Neural progenitor cell (in vitro differentiated cells): ENCODE data around the gene BCR. TPM values are rescaled to one million over a fixed set of nuclear protein-coding genes. Genes with fewer than 3 reads are reported as not detected.
A peak's percentile ranks its signal among the peaks of the same experiment; 100 is the strongest.

Experiments used
- DNase-seq: peaks from one replicate; pipeline ENCODE4 v3.0.0-alpha.2; 2016; ENCODE audit warnings: low spot score
- H2AFZ ChIP-seq: fragments of 200-600 bp; sonication (generic); replicated peaks from 2 replicates; pipeline ENCODE4 v1.6.1; 2016; ENCODE audit warnings: antibody characterized with exemption
- H3F3A ChIP-seq: fragments of 200-600 bp; sonication (generic); 2 replicates; pipeline ENCODE4 v1.6.1; 2016; ENCODE audit warnings: antibody characterized with exemption, low read depth
- H3K27ac ChIP-seq: fragments of 200-600 bp; sonication (generic); 2 replicates; pipeline ENCODE4 v1.5.1; 2016; ENCODE audit warnings: mild to moderate bottlenecking
- H3K27me3 ChIP-seq: fragments of 200-600 bp; sonication (generic); 2 replicates; pipeline ENCODE4 v1.6.1; 2016; ENCODE audit warnings: mild to moderate bottlenecking, moderate library complexity
- H3K36me3 ChIP-seq: fragments of 200-600 bp; sonication (generic); 2 replicates; pipeline ENCODE4 v1.5.1; 2016
- H3K4me1 ChIP-seq: fragments of 200-600 bp; sonication (generic); 2 replicates; pipeline ENCODE4 v1.6.1; 2016; ENCODE audit warnings: mixed run types
- H3K4me2 ChIP-seq: fragments of 200-600 bp; sonication (generic); 2 replicates; pipeline ENCODE4 v1.6.1; 2016
- H3K4me3 ChIP-seq: fragments of 200-600 bp; sonication (generic); 2 replicates; pipeline ENCODE4 v1.5.1; 2016
- H3K79me2 ChIP-seq: fragments of 200-600 bp; sonication (generic); 2 replicates; pipeline ENCODE4 v1.6.1; 2016; ENCODE audit warnings: low read depth
- H3K9ac ChIP-seq: fragments of 200-600 bp; sonication (generic); 2 replicates; pipeline ENCODE4 v1.6.1; 2016
- H3K9me3 ChIP-seq: fragments of 200-600 bp; sonication (generic); 2 replicates; pipeline ENCODE4 v1.5.1; 2016; ENCODE audit warnings: low read depth
- H4K20me1 ChIP-seq: fragments of 200-600 bp; sonication (generic); 2 replicates; pipeline ENCODE4 v1.6.1; 2016; ENCODE audit warnings: low read depth
- H3K27ac Mint-ChIP-seq: 3 replicates; pipeline ENCODE4 v1.8.0; 2021; ENCODE audit warnings: mixed read lengths
- H3K27me3 Mint-ChIP-seq: 2 replicates; pipeline ENCODE4 v1.8.0; 2022; ENCODE audit warnings: low read depth, mild to moderate bottlenecking, inconsistent platforms, moderate library complexity, mixed read lengths; ENCODE audit not compliant: insufficient read depth
- H3K36me3 Mint-ChIP-seq: 3 replicates; pipeline ENCODE4 v1.8.0; 2021; ENCODE audit warnings: mixed read lengths
- H3K4me1 Mint-ChIP-seq: 3 replicates; pipeline ENCODE4 v1.8.0; 2021; ENCODE audit warnings: mixed read lengths
- H3K4me3 Mint-ChIP-seq: 3 replicates; pipeline ENCODE4 v1.8.0; 2021; ENCODE audit warnings: mild to moderate bottlenecking, moderate library complexity, mixed read lengths
- H3K9me3 Mint-ChIP-seq: 3 replicates; pipeline ENCODE4 v1.8.0; 2020; ENCODE audit warnings: mixed read lengths
- CTCF ChIP-seq: fragments of 200-600 bp; sonication (generic); IDR thresholded peaks from 2 replicates; pipeline ENCODE4 v1.5.1; 2017; ENCODE audit warnings: antibody characterized with exemption, mild to moderate bottlenecking
- EZH2 ChIP-seq: fragments of 200-600 bp; sonication (generic); IDR thresholded peaks from 2 replicates; pipeline ENCODE4 v1.6.1; 2017; ENCODE audit warnings: antibody characterized with exemption, mild to moderate bottlenecking, moderate library complexity
- EZH2phosphoT487 ChIP-seq: fragments of 200-600 bp; sonication (generic); IDR thresholded peaks from 2 replicates; pipeline ENCODE4 v1.6.1; 2017; ENCODE audit warnings: antibody characterized with exemption
- total RNA-seq: library from RNA; depleted of rRNA; stranded (reverse); fragments of >200 nt; gene quantifications from 2 replicates; pipeline ENCODE4 v1.2.3, GENCODE V29; 2015; ENCODE audit warnings: low replicate concordance

Gene BCR
- total RNA-seq, 1 donor from 2014 or later: 35.5 TPM

GRCh38 chr22:23166042-23166831 is 14.1 kb upstream of the BCR start:
- H3K36me3 Mint-ChIP-seq: no peaks in the 10 kb centered on the region
- H3K4me1 Mint-ChIP-seq: peaks cover 44% of the 10 kb centered on the region
- H3K4me3 ChIP-seq: no peak overlapping the region
- no peaks in the 10 kb centered on the region for H4K20me1 ChIP-seq
- H3K4me1 ChIP-seq: peaks cover 21% of the 10 kb centered on the region
- H3K9me3 Mint-ChIP-seq: no peaks in the 10 kb centered on the region
- no peak overlapping the region for H3K27ac Mint-ChIP-seq
- no peaks in the 10 kb centered on the region for H3K79me2 ChIP-seq
- H3F3A ChIP-seq: no peaks in the 10 kb centered on the region
- no peaks in the 10 kb centered on the region for H3K9me3 ChIP-seq
- peaks cover 8% of the 10 kb centered on the region for H3K27me3 Mint-ChIP-seq
- H3K27me3 ChIP-seq: no peaks in the 10 kb centered on the region
- no peaks in the 10 kb centered on the region for H3K36me3 ChIP-seq
- H3K27ac ChIP-seq: no peak overlapping the region
- no peak overlapping the region for H2AFZ ChIP-seq
- no peak overlapping the region for H3K9ac ChIP-seq
- no peak overlapping the region for H3K4me3 Mint-ChIP-seq
- no peak for DNase-seq
- TF ChIP-seq EZH2phosphoT487 (no peak), EZH2 (no peak), CTCF (no peak)
- H3K4me2 ChIP-seq: no peak overlapping the region

- Mint-ChIP-seq H3K36me3 (no peaks in the 10 kb centered on the region), H3K27me3 (peaks cover 8% of the 10 kb centered on the region), H3K4me1 (peaks cover 44% of the 10 kb centered on the region), H3K4me3 (no peak overlapping the region), H3K27ac (peak overlapping the region; percentile 63), H3K9me3 (no peaks in the 10 kb centered on the region)
- Histone ChIP-seq H3K27me3 (no peaks in the 10 kb centered on the region), H3K4me2 (peak overlapping the region; percentile 31), H4K20me1 (no peaks in the 10 kb centered on the region), H3K79me2 (no peaks in the 10 kb centered on the region), H2AFZ (no peak overlapping the region), H3K9me3 (no peaks in the 10 kb centered on the region), H3K9ac (no peak overlapping the region), H3F3A (no peaks in the 10 kb centered on the region), H3K36me3 (no peaks in the 10 kb centered on the region), H3K4me1 (peaks cover 21% of the 10 kb centered on the region), H3K27ac (no peak overlapping the region), H3K4me3 (no peak overlapping the region)
- TF ChIP-seq EZH2 (no peak), CTCF (no peak), EZH2phosphoT487 (no peak)
- peak; percentile 48 for DNase-seq
These were observed 13.3 kb upstream of the BCR start for GRCh38 chr22:23166841-23167616.

- no peak overlapping the region for H3K4me3 ChIP-seq
- H3K4me2 ChIP-seq: no peak overlapping the region
- H2AFZ ChIP-seq: no peak overlapping the region
- no peak for DNase-seq
- no peaks in the 10 kb centered on the region for H3K79me2 ChIP-seq
- no peaks in the 10 kb centered on the region for H3K27me3 ChIP-seq
- H3K9me3 ChIP-seq: no peaks in the 10 kb centered on the region
- no peak overlapping the region for H3K9ac ChIP-seq
- Mint-ChIP-seq H3K4me1 (peaks cover 44% of the 10 kb centered on the region), H3K4me3 (no peak overlapping the region), H3K27ac (no peak overlapping the region), H3K36me3 (no peaks in the 10 kb centered on the region), H3K27me3 (peaks cover 8% of the 10 kb centered on the region), H3K9me3 (no peaks in the 10 kb centered on the region)
- H3K27ac ChIP-seq: no peak overlapping the region
- peaks cover 21% of the 10 kb centered on the region for H3K4me1 ChIP-seq
- no peaks in the 10 kb centered on the region for H3F3A ChIP-seq
- no peaks in the 10 kb centered on the region for H4K20me1 ChIP-seq
- no peaks in the 10 kb centered on the region for H3K36me3 ChIP-seq
- TF ChIP-seq EZH2 (no peak), EZH2phosphoT487 (no peak), CTCF (no peak)
These were observed 11.8 kb upstream of the BCR start for GRCh38 chr22:23168391-23169042.
